HG02642 (cell line): ENCODE results near the gene BDKRB1.

Source experiments
- ATAC-seq: cut with Tn5 transposase; IDR thresholded peaks from one replicate; pipeline ENCODE4 v1.9.1; 2021; ENCODE audit warnings: mild to moderate bottlenecking; ENCODE audit not compliant: unreplicated experiment, poor library complexity

The BDKRB1 gene

GRCh38 chr14:96275177-96276112, 19.4 kb downstream of the BDKRB1 start:
- ATAC-seq, result no peak

- no peak for ATAC-seq
Observed at GRCh38 chr14:96277890-96278289, 21.9 kb downstream of the BDKRB1 start.

DNA sequence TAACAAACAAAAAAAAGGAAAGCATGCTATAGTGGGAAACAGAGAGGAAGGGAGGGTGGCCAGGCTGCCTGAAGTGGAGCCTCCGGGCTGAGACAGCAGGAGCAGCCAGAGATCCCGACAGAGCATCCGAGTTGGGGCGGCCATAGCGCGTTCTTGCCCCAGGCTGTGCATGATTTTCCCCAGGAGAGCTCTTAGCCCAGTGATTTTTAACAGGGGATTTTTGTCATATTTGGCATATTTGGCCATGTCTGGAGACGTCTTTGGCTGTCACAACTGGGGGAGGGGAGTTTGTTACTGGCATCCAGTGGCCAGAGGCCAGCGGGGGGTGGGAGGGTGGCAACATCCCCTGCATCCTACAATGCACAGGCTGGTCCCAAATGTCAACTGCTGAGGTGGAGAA, 23.6 kb downstream of the BDKRB1 start:
- ATAC-seq, result no peak

- no peak for ATAC-seq
Observed at GRCh38 chr14:96280104-96280503, 24.1 kb downstream of the BDKRB1 start.

- no peak for ATAC-seq
Observed at GRCh38 chr14:96281486-96281885, 25.5 kb downstream of the BDKRB1 start.

- no peak for ATAC-seq
Observed at GRCh38 chr14:96284008-96284407, 28.0 kb downstream of the BDKRB1 start.

DNA sequence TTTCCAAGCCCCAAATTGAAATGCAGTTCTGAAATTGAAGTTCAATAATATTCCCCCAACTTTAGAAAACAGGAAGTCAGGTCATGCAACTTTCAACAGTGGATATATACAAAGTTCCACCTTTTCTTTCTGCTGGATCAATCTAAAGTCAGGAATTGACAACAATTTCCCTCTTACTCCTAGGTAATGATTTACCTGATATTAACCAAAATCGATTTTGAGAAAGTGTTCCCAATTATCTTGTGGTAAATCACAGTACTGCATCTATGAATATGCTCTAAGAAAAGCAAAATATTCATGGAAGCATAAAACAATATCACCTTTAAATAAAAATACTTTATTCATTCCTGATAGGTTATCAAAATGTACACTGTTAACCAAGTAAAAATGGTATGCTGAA, 28.4 kb downstream of the BDKRB1 start:
- ATAC-seq, result no peak

DNA sequence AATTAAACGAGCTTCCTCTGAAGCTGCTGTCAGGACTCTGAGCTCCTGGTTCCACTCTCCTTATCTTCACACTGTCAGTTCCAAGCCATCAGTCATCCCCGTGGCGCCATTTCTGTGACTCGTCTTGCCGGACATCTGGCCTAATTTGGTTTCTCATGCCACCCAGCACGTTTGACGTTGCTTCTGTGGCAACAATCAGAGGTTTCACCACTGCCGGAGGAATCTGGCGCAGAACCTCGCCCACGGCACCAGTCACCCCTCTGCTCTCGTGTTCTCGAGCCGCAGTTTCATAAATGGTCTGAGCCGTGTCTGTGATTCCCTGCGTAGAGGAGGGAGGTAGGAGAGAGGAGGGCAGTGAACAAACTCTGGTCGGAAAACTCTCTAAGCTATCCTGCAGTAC, 29.7 kb downstream of the BDKRB1 start:
- no peak for ATAC-seq

- no peak for ATAC-seq
Observed at GRCh38 chr14:96286251-96286650, 30.2 kb downstream of the BDKRB1 start.

DNA sequence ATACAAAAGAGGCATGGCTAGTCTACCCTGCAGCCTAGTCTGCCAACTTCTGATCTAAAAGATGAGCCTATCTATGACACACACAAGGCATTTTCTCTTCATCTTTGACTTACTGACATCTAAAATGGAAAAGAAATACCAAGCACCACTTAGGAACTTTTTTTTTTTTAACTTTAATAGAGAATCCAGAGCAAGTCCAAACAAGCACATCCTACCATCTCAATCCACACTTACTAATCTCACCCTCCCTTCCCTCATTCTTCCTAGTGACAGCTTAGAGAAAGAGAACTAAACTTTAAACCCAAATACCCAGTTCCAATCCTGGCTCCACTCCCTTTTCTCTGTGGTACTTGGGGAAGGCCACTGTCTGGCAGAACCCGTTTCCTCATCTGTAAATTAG, 31.8 kb downstream of the BDKRB1 start:
- no peak for ATAC-seq

DNA sequence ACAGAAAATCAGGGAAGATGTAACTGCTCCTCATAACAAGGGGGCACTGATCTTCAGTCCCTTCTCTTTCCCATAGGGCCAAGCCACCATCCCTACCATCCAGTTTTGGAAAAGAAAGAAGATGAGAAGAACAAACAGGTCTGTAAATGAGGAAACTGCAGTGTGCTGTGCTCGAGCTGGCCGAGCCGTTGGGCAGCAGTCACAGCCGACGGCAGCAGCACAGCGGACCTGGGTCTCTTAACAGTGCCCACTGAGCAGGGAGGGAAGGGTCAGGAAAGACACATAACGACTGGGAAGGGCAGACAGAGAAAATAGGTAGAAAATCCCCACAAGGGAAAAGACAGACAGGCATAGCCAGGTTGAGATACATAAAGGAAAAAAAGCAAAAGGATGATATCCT, 38.2 kb downstream of the BDKRB1 start:
- ATAC-seq, result no peak

DNA sequence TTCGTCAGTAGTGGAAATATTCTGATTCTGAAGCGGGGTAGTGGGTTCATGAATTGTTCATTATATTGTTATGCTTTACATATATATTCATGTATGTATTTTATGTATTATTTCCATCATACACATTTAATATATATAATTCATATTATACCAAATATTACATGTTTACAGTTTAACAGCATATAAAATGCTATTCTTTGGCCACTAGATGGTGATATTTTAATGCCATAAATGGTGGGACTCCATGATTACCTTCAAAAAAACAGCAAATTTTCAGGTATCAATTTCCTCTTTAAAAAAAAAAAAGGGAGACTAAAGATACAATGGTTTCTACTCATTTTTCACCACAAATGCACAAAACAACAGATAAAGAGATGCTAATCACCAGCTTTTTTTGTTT, 41.0 kb downstream of the BDKRB1 start:
- no peak for ATAC-seq

DNA sequence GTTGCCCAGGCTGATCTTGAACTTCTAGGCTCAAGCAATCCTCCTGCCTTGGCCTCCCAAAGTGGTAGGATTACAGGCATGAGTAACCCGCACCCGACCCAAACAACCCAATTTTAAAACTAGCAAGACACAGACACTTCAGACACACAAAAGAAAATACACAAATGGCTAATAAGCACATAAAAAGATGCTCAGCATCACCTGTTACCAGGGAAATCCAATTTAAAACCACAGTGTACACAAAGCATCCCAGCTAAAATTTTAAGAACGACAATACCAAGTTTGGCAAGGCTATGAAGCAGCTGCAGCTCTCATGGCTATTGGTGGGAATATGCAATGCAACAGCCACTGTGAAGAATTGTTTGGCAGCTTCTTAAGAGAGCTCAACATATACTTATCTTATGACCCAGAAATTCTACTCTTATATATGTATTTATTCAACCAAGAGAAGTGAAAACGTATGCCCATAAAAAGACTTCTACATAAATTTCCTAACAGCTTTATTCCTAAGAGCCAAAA, 42.0 kb downstream of the BDKRB1 start:
- ATAC-seq, result no peak

DNA sequence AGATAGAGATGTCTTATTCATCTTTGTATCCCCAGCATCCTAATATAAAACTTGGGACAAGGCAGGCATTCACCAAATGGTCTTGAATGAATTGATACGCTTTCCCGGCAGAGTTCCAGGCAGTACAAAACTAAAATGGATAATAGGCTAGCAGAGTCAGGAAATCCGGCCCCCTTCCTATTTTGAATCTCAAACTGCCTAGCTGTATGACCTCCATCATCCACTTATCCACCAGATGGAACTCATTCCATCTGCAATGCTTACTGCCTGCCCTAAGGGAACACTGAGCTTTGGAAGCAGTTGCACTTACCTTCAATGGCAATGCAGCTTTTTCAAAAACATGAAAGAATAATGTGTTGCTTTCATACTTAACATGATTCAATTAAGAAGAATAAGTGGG, 43.4 kb downstream of the BDKRB1 start:
- no peak for ATAC-seq

DNA sequence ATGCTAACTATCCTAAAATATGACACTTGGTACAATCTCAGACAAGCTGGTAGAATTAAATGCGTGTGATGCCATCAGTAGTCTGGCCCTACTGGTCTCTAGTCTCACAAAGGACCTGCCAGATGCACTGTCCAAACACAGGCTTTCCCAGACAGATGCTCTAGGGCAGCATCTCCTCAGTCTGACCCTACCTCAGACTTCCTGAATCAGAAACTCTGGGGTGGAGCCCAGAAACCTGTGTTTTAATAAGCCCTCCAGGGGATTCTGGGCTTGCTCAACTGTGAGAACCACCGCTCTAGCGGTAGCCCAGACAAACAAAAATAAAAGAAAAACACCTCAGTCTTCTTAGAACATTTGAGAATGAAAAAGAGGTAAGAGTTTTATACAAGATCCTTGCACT, 48.0 kb downstream of the BDKRB1 start:
- no peak for ATAC-seq

DNA sequence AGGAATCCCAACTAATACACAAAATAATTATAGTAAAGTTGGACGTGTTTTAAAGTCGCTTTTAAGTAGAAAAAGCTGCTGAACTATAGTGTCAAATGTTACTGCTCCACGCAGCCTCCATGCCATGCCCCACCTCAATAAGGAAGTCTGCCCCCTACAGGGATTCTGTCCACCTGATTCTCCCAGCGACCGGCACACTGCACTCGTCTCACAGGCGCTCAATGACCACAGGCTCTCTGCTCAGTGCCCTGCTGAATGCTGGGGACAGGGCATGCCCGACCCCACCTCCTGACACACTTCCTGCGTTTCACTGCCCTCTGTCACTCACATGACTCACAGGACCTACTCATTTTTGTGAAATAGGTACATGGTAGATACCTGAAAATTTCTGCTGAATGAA, 48.9 kb downstream of the BDKRB1 start:
- no peak for ATAC-seq

- ATAC-seq, result no peak
Observed at GRCh38 chr14:96307434-96307833, 51.4 kb downstream of the BDKRB1 start.

DNA sequence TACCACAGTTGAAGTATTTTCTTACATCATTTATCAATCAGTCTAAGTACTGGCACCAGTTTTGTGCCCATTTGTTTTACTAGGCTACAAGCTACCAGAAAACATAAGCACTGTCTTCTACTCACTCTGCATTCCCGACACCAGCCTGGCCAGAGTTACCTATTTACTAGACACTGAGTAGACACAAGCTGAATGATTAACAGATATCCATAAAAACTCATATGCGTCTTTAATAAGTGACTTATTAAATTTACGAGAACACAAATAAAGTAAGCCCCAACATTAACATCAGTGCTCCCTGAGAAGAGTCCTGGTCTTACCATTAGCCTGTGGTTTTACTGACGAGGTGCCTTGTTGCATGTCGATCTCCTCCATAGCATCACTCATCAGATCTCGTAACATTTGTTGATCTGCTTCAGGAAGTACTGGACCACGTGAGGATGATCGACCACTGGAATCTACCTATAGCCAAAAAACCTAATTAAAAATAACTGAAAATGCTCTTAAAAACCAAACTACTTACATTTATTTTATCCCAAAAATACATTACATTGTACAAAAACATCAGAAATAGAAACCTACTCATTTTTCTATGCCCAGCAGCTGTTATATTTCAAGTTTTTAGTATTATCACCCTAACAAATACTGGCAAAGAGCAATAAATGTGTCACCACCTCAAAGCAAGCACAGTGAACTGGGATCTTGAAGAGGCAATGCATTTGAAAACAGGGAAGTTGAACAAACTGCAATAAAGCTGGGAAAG, 53.3 kb downstream of the BDKRB1 start:
- no peak for ATAC-seq

DNA sequence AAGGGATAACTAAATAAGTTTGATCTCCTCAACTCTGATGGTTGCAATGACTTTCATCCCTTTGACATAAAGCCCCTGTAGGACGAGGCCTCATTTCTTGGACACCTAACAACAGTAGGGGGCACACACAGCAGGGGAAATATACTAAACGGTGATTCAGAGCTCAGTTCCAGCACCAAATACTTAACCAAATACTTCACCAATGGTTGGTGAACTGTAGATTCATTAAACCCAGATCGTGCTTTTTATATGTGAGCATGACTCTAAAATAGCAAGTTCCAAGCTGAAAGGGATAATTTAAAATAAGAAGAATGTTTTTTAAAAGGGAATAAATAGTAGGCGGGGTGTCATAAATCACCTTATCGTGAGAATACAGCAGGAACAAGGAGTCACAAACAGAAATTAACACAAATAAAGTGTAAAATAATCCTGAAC, 53.9 kb downstream of the BDKRB1 start:
- ATAC-seq, result no peak

- no peak for ATAC-seq
Observed at GRCh38 chr14:96310906-96311305, 54.9 kb downstream of the BDKRB1 start.
